Suppressor macrophage (primary cell): ENCODE data around the gene NKX2-4.
"Not testable (repeated sequence)": the region's sequence is repeated elsewhere in the genome, so short reads cannot be mapped to it uniquely, and the experiment has no call there.

ENCODE experiments used
- DNase-seq, 4 experiments: peaks; one replicate each; pipeline ENCODE4 v3.0.0-alpha.2; 2020 to 2022
- total RNA-seq, 17 experiments: gene quantifications; one replicate each; lab custom pipeline; 2026; ENCODE audit warnings: mixed read lengths in 6 of 17, inconsistent platforms in 3 of 17; lab: John Stamatoyannopoulos, UW

The NKX2-4 gene
- 0 to 1.2 (median 0) reads per million in 17 experiments for total RNA-seq

DNA sequence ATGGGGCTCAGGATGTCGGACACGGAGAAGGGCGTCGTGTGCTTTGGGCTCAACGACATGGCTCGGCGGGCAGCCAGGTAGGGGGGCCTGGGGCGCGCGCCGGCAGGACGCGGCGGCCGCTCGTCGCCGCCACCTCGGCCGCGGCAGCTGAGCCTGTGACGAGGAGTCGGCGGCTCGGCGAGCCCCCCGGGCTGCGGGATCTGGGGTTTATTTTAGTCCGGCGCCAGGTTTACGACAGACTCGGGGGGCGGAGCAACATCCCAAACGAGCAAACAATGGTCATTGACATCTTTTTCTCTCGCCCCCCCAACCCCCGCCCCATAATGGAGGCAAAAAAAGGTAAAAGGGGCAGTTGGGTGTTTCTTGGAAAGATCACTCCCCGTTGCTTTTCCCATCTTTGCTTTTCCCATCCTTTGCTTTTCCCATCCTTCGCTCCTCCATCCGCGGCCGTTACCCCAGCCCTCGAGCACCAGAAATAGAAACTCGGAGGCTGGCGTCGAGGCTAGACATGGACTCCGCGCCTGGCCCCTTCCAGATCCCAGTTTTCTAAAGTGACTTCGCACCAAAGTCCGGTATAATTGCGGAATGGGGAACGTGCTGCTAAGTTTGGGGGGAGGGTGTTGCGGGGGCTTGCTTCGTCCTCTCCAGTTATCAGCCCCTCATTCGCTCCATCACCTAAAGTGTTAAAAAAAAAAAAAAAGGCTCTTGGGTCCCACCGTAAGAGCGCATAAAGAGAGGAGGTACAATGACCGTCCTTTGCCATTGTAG, at the start of gene NKX2-4:
NKX2-4 (minus strand) TSS at position 186 of the 768 bp plus-strand sequence; CDS start at position 59, 127 bp downstream.
- no peak for DNase-seq

DNA sequence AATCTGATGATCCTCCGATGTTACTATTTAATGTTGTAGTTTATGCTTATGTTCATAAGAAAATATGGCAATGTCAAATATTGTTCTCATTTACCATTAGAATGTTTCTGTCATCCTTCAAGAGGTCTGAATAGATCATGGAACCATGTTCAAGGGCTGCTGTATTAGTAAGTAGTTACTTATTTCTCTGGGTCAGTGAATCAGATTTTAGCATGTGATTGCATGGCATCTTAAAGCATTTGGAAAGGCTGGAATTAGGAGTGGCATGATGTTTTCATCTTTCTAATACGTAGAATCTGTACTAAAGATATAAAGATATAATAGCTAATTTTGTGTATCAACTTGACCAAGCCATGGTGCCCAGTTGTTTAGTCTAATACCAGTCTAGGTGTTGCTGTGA, 40.5 kb upstream of the NKX2-4 start:
- no peak for DNase-seq

DNA sequence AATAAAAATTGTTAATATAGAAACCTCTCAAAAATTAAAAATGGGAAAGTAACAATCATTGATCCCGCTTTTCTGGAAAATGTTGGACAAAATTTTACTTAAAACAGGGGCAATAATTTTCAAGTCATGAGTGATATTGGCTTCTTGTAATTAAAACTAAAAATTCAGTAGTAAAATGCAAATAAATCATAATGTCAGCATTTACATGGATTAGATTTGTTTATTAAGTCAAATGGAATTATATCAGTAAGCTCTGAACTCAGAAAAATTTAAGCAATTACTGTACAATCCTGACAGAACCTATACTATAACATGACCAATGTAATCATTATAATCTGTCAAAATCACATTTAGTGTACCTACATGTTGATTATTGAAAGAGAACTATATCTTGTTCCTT, 39.9 kb upstream of the NKX2-4 start:
- no peak for DNase-seq

DNA sequence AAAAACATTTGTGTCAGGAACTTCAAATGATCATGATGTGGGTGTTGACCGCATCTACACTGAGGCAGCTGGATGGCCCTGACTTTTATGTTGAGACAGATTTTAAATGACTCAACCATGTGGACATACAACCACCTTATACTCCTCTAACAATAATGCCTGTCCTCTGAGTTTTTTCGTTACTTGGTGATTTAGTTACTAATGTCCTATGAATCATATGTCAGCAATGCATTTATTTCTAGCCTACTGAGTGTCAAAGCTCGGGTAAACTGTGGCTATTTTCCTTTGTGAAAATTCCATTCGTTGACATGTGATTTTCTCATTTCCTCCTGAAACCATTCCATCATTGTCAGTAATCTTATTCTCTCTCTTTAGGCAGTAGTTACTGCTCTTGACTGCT, 38.9 kb upstream of the NKX2-4 start:
- no peak for DNase-seq

DNA sequence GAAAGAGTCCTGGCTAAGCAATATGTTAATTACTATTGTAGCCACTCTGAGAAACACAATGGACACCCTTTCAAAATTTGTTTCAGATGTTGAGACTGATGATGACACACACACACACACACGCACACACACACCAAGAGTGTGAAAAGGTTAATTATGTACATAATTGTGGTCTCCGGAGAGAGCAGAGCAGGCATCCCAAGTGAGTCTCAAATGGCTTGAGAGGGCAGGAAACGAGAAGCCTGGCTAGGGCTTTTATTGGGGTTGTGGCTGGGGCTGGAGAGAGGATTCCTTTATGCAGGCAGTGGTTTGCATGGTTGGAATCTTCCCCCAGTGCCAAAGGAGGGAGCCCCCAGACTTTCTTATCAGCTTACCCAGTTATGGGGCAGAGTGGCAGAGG, 38.2 kb upstream of the NKX2-4 start:
- DNase-seq = no peak

DNA sequence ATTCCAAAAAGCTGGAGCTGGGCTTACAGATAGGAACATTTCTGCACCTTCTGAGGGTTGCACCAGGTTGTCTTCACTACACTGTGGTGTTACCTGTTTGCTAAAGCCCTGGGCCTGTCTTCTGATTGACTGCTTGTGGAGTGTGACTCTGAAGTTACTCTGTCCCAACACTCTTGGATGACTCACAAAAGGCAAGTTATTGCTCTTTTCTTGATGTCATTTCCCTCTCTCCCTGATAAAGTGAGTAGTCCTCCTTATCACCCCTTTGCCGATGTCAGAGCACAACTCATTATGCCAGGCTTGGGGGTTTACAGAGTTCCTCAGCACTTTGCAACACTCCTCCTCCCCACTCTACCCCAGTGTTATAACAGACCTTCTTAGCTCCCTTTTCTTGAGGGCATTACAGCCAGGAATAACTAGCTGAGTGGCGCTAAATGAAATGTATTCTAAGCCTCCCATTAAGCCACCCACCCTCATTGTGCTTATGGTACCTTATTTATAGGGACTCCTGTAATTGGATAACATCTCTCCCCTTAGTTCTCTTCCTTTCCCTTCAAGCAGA, 36.1 kb upstream of the NKX2-4 start:
- peak in 1 of 4 experiments; percentile 2 for DNase-seq

DNA sequence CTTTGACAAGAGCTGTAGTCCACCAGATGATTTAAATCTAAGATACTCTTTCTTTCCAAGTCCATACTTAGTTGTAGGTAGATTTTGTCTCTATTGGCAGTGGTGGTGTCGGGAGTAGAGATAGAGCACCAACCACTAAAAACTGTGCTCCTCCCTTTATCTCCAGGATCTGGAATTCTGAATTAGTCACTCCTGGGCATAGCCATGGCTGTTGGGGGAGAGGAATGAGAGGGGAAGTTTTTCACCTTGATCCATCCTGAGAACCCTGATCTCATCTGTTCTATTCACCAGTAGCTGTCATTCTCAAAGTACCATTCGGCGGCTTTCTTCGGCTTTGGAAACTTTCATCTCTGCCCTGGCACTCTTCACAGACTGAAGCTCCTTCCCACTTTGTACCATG, 35.6 kb upstream of the NKX2-4 start:
- DNase-seq = no peak

DNA sequence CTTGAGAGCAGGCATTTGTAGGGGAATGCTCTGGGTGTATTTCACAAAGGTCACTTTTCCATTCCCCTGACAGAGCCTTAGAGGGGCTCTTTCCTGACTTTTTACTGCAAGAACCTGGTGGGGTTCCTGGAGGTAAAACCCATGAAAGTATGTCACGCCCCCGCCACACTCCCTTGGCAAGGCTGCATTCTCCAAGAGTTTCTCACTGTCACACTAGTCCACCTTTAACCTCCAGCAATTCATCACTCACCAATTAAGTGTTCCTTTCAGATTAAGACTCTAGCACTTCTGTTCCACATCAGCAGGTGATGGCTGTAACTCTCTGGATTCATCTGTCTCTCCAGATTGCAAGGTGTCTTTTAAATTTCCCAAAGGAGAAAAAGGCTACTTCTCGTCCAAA, 32.7 kb upstream of the NKX2-4 start:
- no peak for DNase-seq

DNA sequence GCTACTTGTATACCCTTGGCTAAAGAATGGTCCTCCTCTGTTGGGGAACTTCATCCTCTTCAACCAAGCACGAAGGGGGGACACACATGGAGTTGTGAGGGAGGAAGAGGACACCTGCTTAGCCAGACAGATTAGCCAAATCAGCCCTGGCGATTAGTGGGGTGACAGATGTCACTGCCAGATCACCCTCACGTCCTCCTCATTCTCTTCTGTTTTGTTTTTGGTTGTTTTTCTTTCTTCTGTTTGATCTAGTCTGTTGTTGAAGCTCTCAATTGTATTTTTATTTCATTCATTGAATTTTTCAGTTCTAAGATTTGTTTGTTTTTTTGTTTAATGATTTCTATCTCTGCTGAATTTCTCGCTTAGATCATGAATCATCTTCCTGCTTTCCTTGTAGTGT, 27.5 kb upstream of the NKX2-4 start:
- no peak for DNase-seq

DNA sequence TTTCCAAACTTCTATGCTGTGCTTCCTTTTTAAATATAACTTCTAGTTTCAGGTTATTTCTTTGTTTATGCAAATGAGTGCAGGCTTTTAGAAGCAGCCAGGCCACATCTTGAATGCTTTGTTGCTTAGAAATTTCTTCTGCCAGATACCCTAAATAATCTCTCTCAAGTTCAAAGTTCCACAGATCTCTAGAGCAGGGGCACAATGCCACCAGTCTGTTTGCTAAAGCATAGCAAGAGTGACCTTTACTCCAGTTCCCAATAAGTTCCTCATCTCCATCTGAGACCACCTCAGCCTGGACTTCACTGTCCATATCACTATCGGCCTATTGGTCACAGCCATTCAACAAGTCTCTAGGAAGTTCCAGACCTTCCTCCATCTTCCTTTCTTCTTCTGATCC, 26.4 kb upstream of the NKX2-4 start:
- DNase-seq = not testable (repeated sequence)

DNA sequence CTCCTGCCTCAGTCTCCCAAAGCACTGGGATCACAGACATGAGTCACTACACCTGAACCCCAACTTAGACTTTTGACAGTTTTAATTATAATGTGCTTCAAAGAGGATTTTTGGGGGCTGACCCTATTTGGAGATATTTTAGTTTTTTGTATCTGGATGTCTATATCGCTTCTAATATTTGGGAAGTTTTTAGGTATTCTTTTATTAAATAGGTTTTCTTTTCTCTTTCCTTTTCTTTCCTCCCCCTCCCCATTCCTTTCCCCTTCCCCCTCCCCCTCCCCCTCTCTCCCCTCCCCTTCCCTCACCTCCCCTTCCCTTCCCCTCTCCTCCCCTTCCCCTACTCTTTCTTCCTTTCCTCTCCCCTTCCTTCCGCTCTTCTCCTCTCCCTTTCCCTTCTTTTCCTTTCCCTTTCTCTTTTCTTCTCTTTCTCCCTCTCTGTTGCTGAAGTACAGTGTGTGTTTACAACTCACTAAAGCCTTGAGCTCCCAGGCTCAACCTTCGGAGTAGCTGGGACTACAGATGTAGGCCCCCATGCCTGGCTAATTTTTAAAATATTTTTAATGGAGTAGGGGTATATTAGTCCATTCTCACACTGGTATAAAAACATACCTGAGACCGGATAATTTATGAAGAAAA, 24.4 kb upstream of the NKX2-4 start:
- DNase-seq = no peak

DNA sequence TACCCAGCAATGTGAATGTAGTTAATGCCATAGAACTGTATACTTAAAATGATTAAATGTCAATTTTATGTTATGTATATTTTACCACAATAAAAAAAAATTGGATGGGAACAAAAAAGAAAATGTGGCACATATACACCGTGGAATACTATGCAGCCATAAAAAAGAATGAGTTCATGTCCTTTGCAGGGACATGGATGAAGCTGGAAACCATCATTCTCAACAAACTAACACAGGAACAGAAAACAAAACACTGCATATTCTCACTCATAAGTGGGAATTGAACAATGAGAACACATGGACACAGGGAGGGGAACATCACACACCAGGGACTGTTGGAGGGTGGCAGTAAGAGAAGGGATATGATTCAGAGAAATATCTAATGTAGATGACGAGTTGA, 21.8 kb upstream of the NKX2-4 start:
- DNase-seq = not testable (repeated sequence)

DNA sequence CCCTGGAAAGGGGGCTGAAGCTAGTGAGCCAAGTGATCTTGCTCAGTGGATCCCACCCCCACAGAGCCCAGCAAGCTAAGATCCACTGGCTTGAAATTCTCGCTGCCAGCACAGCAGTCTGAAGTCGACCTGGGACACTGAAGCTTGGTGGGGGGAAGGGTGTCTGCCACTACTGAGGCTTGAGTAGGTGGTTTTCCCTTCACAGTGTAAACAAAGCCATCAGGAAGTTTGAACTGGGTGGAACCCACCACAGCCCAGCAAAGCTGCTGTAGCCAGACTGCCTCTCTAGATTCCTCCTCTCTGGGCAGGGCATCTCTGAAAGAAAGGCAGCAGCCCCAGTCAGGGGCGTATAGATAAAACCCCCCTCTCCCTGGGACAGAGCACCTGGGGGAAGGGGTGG, 16.7 kb upstream of the NKX2-4 start:
- not testable (repeated sequence) for DNase-seq

DNA sequence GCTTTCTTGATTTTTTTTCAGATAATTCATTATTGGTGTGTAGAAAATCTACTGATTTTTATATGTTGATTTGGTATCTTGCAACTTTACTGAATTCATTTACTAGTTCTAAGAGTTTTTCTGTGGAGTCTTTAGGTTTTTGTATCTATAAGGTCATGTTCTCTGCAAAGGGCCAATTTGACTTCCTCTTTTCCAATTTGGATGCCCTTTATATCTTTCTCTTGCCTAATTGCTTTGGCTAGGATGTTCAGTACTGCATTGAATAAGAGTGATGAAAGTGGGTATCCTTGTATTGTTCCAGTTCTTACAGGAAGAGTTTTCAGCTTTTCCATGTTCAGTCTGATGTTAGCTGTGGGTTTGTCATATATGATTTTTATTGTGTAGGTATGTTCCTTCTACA, 14.4 kb upstream of the NKX2-4 start:
- DNase-seq = peak in 1 of 4 experiments; percentile 14

DNA sequence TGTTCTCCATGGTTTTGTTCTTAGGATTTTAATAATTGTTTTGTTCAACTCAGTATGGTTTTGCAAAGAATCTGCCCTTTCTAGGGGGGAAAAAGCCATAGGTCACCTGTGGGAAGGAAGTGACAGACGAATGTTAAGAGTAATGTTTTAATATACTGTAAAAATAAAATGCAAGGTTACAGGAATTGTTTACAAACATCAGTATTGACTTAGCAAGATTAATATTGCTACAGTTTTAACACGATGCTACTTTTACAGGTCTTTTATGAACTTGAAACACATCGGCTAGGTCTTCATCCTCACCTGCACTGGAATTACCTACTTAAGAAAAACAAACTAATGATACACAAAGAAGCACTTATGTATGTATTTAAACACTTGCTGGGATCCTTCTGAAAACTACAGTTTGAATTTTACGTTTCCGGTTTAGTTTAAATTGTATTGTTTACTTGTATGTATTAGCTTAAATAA, 1.7 kb upstream of the NKX2-4 start:
- no peak for DNase-seq

DNA sequence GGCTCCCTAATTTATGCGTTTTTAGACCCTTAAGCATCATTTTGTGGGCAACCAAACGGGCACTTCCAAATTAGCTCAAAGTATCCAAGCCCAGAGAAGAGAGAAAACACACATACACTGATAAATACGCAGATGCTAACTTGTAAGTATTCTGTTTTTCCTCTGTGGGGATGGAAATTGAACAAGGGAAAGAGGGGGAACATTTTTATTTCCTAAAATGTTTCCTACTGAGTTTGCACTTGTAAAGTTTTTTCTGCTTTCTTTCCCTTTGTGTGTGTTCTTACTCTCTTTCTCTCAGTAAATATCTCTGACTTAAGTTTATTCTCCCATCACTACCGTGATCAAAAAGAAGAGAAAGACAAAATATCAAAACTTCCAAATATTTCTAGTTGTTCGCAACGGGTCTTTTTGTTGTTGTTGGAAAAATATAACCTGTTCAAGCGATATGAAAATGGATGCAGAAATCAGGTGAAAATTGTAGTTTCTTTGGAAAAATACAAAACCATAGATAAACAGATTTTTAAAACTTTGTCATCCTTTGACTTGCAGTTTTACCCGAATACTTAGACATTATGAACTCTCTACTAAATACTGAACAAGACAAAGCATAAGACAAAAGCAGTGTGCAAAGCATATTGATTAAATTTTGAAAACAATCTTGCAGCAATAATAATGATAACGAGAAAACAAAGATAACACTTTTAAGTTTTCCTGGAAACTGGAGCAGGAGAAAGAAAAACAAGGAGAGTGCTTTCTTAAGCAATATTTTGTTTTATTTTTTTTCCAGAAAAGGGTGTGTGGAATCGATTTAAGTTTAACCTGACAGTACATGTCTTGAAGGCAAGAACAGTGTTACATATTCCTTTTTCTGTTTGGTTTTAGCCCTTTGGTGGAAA, 1.0 kb upstream of the NKX2-4 start:
- DNase-seq = no peak

DNA sequence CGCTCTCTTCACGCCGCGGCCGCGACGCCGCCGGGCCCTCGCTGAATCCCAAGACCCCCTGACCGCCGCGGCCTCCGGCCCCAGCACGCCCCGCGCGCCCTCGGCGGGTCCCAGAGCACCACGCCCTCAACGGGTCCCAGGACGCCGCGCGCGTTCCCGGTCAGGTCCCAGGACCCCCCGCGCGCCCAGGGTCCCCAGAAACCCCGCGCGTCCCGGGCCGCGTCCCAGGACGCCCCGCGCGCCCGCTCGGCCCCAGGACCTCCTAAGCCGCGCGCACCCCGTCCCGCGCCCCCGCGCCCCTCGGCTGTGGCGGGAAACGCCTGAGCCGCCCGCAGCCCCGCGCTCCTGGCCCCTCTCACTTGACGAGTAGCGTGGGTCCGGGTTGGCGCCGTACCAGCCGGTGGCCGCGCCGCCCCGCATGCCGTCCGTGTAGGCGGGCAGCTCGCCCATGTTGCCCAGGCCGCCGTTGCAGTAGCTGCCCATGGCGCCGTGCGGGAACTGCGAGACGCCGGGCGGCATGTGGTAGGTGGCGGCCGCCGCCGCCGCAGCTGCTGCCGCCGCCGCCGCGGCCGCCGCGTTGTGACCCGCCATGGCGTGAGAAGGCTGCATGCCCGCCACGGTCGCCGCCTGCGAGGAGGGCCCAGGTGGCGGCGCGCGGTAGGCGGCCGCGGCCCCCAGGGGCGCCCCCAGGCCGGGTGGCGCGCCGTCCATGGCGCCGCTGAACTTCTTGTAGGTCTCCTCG, 556 bp downstream of the NKX2-4 start:
- DNase-seq = peak in 2 of 4 experiments; percentile 48 to 54

DNA sequence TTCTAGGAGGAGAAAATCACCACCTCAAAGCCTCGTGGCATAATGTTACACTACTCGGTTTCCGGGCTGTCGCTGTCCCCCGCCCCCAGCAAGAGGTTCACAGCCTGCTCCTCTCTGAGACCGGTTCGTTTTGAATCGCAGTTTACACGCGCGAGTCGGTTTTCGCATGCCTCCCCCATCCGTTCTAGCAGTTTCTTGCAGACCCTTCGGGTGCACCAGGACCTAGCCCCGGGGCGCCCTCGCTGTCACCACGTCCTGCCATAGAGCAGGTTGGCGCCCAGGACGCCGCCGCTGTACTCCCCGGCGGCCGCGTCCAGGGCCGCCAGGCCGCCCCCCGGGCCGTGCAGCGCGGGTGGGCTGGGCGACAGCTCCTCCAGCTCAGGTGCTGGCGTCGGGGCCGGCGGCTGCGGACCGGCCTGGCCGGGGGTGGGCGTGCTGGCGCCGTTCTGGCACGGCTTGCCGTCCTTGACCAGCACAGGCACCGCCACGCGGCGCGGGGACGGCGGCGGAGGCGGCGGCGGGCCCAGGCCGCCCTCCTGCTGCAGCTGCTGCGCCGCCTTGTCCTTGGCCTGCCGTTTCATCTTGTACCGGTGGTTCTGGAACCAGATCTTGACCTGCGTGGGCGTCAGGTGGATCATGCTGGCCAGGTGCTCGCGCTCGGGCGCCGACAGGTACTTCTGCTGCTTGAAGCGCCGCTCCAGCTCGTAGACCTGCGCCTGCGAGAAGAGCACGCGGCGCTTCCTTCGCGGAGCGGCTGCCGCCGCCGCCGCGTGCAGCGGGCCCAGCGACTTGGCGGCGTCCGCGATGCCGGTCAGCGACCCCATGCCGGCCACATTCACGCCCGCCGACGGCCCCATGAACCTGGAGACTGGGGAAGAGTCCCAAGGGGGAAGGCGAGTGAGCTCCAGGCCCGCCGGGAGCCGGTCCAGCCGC, 1.4 kb downstream of the NKX2-4 start:
- DNase-seq = peak in 2 of 4 experiments; percentile 25 to 35

DNA sequence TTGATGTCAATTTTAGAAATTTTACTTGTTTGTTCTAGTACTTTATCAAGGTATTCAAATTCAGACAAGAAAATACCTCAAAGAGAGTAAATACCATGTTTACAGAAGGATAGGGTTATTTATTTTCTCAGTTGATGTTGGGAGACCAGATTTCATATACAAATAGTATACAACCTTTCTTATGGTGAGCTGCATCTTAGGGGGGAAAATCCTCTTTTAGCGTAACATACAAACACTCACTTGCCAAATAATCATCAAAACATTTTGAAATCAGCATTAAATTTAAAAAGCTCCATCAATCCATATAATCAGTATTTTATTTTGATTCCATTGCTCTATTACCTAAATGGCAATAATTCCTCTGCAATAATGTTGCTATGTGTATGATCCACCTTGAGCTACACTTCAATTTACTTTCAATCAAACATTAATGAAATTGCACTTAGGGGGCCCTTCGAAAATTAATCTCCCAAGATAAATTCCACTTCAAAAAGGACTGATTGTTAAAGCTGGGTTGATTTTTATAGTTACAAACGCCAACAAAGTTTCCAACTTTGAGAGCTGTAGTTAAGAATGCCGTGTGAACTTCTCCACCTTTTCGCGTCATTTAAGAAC, 2.2 kb downstream of the NKX2-4 start:
- no peak for DNase-seq

DNA sequence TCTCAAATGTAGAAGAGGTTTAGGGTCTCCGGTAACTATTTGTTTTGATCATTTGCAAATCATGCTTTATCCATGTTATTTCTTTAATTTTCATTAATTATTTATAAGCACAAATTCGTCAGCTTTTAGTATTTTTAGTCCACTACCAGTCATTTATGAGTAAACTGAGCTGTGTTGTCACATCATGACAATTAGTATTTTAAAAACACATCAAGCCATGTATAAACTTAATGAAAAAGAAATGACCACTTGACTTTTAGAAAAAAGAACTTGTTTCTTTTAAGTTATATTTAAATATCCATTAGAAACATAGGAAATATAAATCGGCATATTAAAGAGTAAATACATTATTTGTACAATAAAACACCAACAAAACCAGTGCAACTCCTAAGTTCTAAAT, 2.8 kb downstream of the NKX2-4 start:
- DNase-seq = no peak
